ENCODE measurements around the gene KRTAP5-2.

KRTAP5-2 gene

GRCh38 chr11:1556278-1556902 lies 41.7 kb downstream of the KRTAP5-2 start:
- DNase-seq (ENCODE audit: low spot score) = no peak

DNA sequence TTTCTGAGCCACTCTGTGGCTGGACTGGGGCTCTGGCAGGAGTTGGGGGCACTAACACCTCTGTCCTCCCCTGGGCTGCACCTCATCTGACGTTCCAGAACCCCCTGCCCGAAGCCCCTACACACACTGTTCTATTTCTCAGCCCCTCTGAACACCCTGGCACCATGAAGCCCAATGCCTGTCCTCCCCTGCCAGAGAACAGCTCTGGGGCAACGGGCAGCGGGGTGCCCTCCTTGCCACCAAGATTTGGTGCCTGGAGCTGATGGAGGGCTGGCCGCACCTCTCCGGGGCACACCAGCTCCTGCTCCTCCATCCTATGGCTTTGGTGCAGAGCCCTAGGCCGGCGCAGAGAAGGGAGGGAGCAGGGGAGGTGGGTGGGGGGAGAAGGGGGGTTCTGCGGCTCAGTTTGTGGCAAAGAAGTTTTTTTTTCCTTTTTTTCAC lies 42.4 kb downstream of the KRTAP5-2 start:
- DNase-seq (ENCODE audit: low spot score) = no peak

GRCh38 chr11:1554981-1555712 lies 42.9 kb downstream of the KRTAP5-2 start:
- DNase-seq (ENCODE audit: low spot score) = no peak

- DNase-seq (ENCODE audit: low spot score) = no peak
Measured at GRCh38 chr11:1553808-1554594, 44.1 kb downstream of the KRTAP5-2 start.

DNA sequence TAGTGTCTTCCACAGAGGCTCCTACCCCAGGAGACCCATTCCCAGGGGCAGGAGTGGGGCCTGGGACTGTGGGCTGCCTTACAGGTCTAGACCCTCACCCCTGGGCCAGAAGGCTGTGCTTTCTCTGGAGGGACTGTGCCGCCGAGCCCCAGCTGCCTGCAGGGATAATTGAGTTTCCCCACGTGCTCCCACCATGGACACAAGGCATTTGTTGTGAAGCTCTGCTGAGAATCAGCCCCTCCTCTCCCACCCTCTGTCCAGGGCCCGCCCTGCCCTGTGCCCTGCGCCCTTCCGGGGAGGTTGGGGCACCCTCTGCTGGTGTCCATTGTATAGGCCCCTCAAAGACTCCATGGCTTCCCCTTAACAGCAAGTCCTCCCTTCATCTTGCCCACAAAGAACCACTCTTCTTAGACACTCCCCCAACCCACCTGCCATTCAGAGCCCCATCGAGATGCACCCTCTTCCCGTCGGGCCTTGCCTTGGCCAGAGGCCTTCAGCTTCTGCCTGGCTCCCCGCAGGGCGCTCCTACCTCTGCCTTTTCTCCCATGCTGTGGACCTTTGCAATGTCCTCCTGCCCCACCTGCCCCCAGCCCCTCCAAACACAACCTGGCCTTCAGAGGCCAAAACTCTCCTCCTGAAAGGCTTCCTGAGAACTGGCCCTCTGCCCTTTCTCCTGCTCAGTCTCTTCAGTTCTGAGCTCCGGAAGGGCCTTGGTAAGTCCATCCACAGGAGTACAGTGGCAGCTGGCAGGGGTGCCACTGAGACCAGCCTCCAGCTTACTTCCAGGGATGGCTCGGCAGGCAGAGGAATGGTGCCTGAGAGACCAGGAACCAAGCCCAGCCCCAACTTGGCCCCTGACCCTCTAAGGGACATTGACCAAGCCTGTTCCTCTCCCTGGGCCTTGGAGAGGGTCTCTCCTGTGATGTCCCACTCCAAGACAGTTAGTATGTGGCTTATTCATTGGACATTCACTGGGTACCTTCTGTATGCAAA lies 48.5 kb downstream of the KRTAP5-2 start:
- no peak for DNase-seq (ENCODE audit: low spot score)

DNA sequence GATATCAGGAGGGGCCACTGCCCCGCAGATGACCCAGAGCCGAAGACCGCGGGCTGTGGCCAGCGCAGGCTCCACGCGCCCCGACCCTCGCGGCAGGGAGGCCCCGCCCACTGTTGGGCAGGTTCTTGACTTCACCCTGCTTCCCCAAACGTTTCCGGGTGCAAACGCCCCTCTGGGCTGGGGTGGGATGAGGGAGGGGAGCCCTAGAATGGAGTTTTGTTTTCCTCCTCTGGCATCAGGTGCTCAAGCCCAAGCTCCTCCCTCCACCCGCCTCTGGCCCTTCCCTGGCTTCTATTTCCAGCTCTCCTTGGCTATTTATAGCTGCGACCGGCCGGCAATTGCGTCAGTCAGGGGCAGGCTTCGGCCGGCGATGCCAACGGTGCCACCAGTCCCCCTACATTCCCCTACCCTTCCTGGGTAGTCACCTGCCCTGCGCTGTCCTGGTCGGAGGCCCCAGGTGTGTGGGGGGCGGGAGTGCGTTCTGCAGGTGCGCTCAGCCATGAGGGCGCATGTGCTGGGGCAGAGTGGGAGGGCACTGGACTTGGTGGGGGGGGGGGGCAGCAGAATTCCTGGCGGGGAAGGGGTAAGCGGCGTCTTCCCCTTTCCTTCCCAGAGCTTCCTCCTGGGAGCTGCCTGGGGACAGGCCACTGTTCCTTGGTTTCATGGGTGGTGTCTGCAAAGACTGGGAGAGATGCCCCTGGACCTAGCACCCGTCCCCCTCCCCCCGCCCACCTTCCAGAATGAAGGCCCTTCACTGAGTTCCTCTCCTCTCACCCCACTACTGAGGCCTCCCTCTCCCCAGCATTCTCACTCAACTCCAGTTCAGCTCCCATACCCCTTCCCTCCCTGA lies 49.6 kb downstream of the KRTAP5-2 start:
- no peak for DNase-seq (ENCODE audit: low spot score)

- DNase-seq (ENCODE audit: low spot score) = no peak
Measured at GRCh38 chr11:1547467-1548098, 50.5 kb downstream of the KRTAP5-2 start.

All from NAMALWA (cell line).